DLD1 (cell line): ENCODE results near the gene HNRNPC.
"Not testable (repeated sequence)": the region's sequence is repeated elsewhere in the genome, so short reads cannot be mapped to it uniquely, and the experiment has no call there.

ENCODE experiments used
- in situ Hi-C: cut with HindIII; loops from 2 replicates; pipeline ENCODE4 v1.10.0; 2017; ENCODE audit warnings: low sequenced_read_pairs

Gene HNRNPC

DNA sequence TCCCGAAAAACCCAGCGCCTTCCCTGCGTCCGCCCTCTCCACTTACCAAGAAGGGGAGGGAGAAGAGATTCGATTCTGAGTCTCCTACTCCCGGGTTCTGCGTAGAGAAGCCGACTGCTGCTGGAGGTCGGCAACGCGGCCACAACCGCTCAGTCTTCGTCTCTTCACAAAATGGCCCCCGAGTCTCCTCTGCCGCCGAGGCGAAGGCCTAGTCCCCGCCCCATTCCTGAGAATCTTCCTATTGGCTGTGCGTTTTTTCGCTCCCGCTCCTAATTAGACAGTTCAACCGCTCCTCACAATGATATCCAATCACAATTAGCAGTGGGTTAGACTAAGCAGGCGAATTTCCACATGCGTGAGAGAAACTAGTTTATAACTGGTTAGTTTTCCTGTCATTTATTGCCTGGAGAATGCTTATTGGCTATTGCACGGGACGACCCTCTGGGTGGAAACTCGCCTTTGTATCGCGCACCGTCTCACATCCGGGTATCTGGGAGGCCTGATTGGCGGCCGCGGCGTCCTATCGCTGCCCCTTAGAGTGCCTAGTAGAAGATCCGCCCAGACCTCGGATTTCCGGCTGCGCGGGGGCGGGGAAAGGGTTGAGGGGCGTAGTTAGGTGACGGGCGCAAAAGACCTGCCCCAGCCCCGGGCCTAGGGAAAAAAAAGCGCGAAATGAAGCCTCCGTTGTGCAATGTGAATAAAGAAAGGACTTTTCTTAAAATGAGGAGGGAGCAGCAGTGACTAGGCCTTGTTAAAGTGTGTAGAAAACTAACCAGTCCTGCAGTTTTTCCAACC, at the start of gene HNRNPC:
TSS of gene HNRNPC (minus strand) at position 191 of the 795 bp plus-strand sequence. CDS start 35,249 bp downstream, outside the sequence.
- in situ Hi-C loops: no loop called here

DNA sequence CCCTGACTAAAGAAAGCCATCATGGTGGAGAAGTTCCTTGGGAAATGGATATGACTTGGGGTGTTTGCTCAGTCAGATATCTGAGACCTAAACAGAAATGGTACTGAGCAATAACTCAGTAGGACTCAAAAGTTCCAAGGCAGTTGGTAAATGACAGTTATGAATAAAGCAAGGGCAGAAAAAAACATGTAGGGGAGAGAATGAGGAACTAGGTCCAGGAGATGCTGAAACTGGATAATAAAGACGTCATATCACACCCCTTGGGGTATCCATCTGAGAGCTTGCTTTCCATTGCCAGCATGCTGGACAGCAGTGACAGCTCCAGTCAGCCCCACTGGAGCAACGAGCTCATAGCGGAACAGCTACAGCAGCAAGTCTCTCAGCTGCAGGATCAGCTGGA, 48.2 kb upstream of the HNRNPC start:
- in situ Hi-C loops: no loop called here

DNA sequence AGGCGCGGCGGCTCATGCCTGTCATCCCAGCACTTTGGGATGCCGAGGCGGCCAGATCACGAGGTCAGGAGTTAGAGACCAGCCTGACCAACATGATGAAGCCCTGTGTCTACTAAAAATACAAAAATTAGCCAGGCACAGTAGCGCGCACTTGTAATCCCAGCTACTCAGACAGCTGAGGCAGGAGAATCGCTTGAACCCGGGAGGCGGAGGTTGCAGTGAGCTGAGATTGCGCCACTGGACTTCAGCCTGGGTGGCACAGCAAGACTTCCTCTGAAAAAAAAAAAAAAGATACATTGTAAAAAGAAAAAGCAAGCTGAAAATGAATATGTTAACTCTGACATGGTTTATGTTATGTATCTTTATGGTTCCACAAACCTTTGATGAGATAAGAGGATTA, 44.3 kb upstream of the HNRNPC start:
- in situ Hi-C loops: no loop called here

DNA sequence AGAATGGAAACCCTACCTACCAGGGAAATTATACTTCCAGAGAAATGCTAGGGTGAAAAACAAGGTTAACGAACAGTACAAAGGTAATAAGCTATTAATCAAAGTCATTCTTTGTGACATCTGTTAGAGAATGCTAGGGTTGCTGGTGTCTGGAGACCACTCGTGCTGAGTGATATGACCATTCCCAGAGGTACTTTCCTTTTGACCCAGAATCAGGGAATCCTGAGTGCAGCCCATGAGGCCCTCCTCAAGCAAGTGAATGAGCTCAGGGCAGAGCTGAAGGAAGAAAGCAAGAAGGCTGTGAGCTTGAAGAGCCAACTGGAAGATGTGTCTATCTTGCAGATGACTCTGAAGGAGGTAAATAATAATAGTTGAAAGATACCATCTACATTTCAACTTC, 42.4 kb upstream of the HNRNPC start:
- in situ Hi-C loops: no loop called here

DNA sequence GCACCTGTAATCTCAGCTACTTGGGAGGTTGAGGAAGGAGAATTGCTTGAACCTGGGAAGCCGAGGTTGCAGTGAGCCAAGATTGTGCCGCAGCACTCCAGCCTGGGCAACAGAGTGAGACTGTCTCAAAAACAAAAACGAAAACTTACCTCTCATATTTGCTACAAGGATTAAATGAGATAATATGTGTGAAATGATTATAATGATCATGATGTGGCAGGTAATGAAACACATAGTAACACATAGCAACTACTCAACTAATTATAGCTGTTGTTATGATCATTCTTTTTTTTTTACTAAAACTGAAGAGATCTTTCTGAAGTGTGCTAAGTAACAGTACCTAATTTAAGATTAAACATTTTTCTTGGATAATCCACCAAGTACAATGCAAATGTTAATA, 40.7 kb upstream of the HNRNPC start:
- in situ Hi-C loops: no loop called here

DNA sequence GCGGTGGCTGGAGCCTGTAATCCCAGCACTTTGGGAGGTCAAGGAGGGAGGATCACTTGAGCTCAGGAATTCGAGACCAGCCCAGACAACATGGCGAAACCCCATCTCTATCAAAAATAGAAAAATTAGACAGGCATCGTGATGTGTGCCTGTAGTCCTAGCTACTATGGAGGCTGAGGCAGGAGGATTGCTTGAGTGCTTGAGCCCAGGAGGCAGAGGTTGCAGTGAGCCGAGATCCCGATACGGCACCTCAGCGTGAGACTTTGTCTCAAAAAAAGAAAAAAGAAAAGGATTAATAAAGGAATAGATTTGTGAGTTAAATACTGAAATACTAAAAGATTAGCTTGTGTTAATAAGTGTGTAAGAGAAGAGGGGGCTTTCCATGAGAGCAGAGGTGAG, 40.0 kb upstream of the HNRNPC start:
- in situ Hi-C loops: no loop called here

DNA sequence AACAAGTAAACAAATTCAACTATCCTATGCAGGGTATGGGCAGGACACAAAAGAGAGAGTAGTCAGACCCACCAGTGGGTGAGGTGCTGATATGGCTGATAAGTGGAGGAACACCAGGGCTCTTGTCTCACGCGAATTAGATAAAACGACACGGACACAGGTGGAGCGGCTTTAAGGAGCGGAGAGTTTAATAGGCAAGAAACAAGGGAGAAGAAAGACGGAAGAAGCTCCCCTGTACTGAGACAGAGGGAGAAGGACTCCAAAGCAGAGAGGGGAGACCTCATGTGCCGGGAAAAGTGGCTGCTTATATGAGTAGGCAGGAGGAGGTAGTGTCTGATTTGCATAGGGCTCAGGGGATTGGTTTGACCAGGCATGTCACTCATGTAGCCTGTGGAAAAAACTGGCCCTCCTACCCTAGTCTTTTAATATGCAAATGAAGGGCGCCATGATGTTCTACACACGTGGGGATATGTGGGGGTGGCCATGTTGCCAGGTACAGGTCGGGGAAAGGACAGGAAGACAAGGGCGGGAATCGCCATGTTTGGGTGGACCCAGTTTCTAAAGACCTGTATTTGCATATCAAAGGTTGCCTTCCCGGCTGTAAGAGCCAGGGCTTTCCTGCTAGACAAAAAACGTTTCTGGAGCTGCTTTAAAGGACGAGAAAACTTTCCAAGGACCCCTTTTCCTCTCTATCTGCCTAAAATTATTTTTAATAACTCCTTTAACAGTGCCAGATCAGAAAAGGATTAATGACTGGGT, 39.4 kb upstream of the HNRNPC start:
- in situ Hi-C loops: no loop called here

DNA sequence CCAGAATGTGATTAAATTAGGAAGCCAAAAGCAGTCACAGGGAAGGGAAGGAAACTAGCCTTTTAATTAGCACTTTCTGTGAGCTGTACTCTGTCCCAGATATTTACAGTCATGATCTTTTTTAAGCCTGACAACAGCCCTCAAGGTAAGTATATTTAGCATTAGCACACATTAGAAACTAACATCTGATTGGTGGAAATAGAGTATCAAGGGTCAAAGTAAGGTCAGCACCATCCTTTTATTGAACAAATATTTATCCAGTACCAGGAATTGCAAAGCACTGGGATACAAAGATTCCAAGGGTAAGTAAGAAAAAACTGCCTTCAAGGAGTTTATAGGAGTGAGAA, 38.9 kb upstream of the HNRNPC start:
- in situ Hi-C loops: no loop called here

DNA sequence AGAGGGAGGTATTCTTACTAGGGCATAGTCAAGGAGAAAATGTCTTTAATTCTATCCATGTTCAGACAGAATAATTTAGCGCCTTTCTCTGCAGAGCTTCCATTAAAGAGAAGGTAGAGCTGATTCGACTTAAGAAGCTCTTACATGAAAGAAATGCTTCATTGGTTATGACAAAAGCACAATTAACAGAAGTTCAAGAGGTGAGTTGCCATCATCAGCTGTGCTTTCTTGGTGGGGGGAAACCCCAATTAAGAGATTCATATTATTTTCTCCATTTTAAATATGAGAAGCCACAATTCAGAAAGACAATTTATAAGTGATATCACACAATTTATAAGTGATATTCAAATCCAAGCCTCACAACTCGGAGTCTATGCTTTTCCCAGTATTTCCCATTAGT, 38.4 kb upstream of the HNRNPC start:
- in situ Hi-C loops: no loop called here

DNA sequence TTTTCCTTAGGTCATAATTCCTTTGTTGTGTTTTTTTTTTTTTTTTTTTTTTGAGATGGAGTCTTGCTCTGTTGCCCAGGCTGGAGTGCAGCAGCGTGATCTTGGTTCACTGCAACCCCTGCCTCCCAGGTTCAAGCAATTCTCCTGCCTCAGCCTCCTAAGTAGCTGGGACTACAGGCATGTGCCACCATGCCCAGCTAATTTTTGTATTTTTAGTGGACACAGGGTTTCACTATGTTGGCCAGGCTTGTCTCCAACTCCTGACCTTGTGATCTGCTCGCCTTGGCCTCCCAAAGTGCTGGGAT, 33.5 kb upstream of the HNRNPC start:
- in situ Hi-C loops: not testable (repeated sequence)

DNA sequence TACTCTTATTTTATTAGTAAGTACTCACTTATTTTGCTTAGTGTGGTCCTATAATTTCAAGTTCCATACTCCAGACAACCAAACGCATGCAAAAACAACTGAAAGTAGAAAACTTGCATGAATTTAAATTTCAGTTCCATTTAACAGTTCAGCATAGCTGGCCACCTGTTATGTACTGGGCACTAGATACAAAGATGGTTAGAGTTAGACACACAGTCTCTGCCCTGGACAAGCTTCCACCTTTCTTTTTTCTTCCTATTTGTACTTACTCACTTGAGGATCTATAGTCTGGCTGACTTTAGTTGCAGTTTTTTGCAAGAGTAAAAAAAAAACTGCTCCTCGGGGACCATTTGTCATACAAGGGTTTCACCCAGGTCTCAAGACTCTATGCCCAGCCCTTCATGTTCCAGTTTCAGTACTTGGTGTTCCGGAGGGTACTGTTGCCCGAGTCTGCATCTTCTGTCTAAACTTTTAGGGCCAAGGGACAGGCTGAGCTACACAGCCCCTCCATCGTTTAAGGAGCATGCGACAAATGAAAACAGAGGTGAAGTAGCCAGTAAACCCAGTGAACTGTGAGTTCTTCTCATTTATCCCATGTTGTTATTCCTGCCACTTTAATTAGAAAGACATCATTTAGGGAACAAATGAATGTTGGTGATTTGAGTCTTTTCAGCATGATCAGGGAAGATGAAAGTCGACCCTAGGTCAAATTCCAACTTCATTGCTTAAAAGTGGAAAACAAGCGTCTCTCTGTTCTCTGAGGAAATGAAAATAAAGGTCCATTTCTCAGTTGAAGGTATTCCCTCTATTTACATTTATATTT, 33.0 kb upstream of the HNRNPC start:
- in situ Hi-C loops: no loop called here

DNA sequence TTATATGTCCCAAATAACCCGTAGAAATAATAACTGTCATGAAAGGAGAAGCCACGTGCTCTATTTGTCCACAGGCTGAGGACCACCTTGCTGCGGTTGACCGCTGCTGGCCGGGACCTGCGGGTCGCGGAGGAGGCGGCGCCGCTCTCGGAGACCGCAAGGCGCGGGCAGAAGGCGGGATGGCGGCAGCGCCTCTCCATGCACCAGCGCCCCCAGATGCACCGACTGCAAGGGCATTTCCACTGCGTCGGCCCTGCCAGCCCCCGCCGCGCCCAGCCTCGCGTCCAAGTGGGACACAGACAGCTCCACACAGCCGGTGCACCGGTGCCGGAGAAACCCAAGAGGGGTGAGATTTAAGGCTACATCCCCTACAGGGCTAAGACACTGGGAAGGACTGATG, 31.6 kb upstream of the HNRNPC start:
- in situ Hi-C loops: no loop called here

DNA sequence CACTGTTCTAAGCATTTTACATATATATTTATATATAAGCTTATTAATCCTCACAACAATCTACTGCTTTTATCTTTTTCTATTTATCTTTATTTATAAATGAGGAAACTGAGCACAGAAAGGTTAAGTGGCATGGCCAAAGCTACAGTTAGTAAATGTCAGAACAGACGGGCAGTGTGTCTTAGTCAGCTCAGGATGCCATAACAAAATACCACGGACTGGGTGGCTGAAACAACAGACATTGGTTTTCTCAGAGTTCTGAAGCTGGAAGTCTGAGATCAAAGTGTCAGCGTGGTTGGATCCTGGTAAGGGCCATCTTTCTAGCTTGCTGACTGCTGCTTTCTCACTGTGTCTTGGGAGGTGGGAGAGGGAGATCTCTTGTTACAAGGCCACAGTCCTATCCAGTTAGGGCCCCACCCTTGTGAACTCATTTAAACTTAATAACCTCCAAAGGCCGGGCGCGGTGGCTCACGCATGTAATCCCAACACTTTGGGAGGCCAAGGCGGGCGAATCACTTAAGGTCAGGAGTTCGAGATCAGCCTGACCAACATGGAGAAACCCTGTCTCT, 30.4 kb upstream of the HNRNPC start:
- in situ Hi-C loops: no loop called here

DNA sequence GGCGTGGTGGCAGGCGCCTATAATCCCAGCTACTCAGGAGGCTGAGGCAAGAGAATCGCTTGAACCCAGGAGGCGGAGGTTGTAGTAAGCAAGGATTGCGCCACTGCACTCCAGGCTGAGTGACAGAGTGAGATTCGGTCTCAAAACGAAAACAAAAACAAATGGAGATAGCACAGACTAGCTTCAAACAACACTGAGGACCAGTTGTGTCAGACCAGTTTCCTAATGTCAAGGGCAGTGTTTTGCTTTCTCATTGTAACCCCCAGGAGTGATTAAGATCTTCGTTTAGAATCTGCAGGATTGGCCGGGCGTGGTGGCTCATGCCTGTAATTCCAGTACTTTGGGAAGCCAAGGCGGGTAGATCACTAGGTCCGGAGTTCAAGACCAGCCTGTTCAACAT, 29.1 kb upstream of the HNRNPC start:
- in situ Hi-C loops: no loop called here

DNA sequence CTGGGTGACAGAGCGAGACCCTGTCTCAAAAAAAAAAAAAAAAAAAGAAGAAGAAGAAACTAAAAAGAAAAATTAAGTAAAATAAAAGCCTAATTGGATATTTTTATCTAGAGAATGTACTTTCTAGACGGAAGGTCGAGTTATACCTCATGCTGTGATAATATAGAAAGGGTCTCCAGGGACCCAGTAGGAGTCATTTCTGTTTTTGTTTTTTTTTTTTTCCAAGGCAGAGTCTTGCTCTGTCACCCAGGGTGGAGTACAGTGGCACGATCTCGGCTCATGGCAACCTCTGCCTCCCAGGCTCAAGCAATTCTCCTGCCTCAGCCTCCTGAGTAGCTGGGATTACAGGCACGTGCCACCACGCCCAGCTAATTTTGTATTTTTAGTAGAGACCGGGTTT, 24.8 kb upstream of the HNRNPC start:
- in situ Hi-C loops: not testable (repeated sequence)

DNA sequence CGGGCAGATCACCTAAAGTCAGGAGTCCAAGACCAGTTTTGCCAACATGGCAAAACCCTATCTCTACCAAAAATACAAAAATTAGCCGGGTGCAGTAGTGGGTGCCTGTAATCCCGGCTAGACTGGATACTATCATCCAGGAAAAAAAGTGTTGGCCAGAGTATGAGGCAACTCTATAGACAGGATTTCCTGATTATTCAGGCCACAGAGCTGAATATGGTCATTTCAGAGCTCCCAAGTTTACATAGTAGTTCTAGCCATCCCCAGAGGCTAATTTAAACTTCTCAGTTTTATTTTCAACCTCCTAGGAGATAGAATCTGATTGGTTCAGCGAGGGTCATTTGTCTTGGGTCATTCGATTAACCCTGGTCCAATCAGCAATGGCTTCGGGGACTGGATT, 17.9 kb upstream of the HNRNPC start:
- in situ Hi-C loops: no loop called here

DNA sequence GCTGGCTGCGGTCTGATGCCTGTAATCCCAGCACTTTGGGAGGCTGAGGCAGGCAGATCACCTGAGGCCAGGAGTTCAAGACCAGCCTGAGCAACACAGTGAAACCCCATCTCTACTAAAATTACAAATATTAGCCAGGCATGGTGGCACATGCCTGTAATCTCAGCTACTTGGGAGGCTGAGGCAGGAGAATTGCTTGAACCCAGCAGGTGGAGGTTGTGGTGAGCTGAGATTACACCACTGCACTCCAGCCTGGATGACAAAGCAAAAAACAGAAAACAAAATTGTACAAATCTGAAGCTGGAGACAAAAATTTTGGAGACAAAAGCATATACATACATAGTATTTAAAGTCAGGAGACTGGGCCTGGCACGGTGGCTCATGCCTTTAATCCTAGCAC, 17.3 kb upstream of the HNRNPC start:
- in situ Hi-C loops: not testable (repeated sequence)

DNA sequence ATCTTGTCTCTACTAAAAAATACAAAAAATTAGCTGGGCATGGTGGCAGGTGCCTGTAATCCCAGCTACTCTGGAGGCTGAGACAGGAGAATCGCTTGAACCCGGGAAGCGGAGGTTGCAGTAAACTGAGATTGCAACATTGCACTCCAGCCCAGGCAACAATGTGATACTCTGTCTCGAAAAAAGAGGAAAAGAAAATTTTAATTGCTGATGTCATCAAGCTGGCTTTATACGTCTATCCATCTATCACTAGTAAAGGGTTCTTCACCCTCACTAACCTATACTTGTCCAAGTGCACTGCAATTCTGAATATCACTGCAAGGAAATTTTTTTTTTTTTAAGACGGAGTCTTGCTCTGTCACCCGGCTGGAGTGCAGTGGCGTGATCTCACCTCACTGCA, 12.7 kb upstream of the HNRNPC start:
- in situ Hi-C loops: not testable (repeated sequence)

DNA sequence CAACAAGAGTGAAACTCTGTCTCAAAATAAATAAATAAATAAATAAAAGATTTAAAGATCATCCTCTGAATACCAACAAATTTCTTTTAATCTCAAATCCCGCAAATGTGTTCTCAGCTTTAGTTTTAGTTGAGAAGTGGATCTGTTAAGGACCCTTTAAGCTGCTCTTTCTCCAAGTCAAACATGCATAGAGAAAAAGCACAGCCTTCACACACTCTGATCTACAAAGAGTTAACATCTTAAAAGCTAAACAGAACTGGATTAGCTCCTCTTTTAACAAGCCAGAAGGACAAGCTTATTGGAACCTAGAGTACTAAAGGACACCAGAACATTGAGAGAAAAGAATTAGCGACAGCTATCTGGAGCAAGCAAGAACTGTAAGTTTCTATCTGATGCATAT, 10.5 kb upstream of the HNRNPC start, which contains the start of gene RPGRIP1:
TSS of gene RPGRIP1 (plus strand) at position 301 of the 400 bp plus-strand sequence. CDS start 7,894 bp downstream, outside the sequence.
- in situ Hi-C loops: no loop called here

DNA sequence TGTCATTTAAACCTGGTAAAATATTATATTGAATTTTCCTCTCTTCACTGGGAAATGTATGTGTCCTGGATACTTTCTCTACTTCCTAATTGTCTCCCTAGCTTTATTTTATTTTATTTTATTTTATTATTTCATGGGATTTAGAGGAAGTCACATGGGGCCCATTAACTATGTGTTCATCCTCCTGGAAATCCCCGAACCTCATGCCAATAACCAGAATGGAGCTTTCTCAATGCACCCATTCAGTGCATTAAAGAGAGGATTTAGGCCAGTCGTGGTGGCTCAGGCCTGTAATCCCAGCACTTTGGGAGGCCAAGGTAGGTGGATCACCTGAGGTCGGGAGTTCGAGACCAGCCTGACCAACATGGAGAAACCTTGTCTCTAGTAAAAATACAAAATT, 9.4 kb upstream of the HNRNPC start:
- in situ Hi-C loops: no loop called here

DNA sequence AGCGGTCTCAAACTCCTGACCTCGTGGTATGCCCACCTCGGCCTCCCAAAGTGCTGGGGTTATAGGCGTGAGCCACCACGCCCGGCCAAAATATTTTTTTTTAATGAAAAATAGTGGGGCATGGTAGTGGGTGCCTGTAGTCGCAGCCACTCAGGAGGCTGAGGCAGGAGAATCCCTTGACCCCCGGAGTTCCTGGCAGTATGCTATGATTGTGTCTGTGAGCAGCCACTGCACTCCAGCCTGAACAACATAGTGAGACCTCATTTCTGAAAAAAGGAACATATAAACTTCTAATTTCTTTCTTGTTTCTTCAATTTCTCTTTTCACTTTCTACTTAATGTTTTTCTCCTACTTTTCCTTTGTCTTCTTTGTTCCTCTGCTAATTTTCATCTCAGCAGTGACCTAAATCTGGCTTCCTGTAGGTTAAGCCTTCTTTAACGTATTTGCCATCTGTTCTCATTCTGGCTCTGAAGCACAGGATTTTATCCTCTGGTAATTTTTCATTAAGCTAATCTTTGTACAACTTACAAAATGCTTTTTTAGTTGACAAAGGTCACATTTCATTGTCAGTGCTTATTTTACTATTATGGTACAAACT, 6.1 kb upstream of the HNRNPC start:
- in situ Hi-C loops: no loop called here
